Skeletal muscle tissue (tissue), 4 donors: ENCODE data around the gene OXCT1. TPM values are rescaled to one million over a fixed set of nuclear protein-coding genes. Genes with fewer than 3 reads are reported as not detected.
A peak's percentile ranks its signal among the peaks of the same experiment; 100 is the strongest.

Source experiments
- H3K27ac ChIP-seq: one replicate; pipeline ENCODE4 v1.7.0; 2013; ENCODE audit warnings: mild to moderate bottlenecking, low read depth, low read length, inconsistent platforms
- H3K27me3 ChIP-seq, 3 donors: one replicate each; pipeline ENCODE4 v1.7.0; 2013; ENCODE audit warnings: low read length in 3 of 3; ENCODE audit not compliant: control insufficient read depth in 3 of 3, insufficient read depth in 3 of 3
- H3K36me3 ChIP-seq, 3 donors: one replicate each; pipeline ENCODE4 v1.7.0; 2013; ENCODE audit warnings: low read length in 3 of 3; ENCODE audit not compliant: control insufficient read depth in 3 of 3, insufficient read depth in 3 of 3
- H3K4me1 ChIP-seq, 3 donors: one replicate each; pipeline ENCODE4 v1.7.0; 2013; ENCODE audit warnings: low read length in 3 of 3, mild to moderate bottlenecking in 3 of 3; ENCODE audit not compliant: control insufficient read depth in 3 of 3, insufficient read depth in 3 of 3
- H3K4me3 ChIP-seq, 3 donors: one replicate each; pipeline ENCODE4 v1.7.0; 2013; ENCODE audit warnings: low read length in 3 of 3
- H3K9ac ChIP-seq, 3 donors: one replicate each; pipeline ENCODE4 v1.7.0; 2013; ENCODE audit warnings: low read length in 3 of 3, mild to moderate bottlenecking in 3 of 3, moderate library complexity in 2 of 3, low read depth in 1 of 3
- H3K9me3 ChIP-seq, 3 donors: one replicate each; pipeline ENCODE4 v1.7.0; 2013; ENCODE audit warnings: low read length in 3 of 3; ENCODE audit not compliant: control insufficient read depth in 3 of 3
- total RNA-seq: library from RNA; depleted of rRNA; stranded (reverse); fragments of >200 nt; gene quantifications from one replicate; pipeline ENCODE4 v1.2.3, GENCODE V29; 2014
- donor health status: Osteomylitis.

OXCT1 gene
- total RNA-seq, result 12.5 TPM

DNA sequence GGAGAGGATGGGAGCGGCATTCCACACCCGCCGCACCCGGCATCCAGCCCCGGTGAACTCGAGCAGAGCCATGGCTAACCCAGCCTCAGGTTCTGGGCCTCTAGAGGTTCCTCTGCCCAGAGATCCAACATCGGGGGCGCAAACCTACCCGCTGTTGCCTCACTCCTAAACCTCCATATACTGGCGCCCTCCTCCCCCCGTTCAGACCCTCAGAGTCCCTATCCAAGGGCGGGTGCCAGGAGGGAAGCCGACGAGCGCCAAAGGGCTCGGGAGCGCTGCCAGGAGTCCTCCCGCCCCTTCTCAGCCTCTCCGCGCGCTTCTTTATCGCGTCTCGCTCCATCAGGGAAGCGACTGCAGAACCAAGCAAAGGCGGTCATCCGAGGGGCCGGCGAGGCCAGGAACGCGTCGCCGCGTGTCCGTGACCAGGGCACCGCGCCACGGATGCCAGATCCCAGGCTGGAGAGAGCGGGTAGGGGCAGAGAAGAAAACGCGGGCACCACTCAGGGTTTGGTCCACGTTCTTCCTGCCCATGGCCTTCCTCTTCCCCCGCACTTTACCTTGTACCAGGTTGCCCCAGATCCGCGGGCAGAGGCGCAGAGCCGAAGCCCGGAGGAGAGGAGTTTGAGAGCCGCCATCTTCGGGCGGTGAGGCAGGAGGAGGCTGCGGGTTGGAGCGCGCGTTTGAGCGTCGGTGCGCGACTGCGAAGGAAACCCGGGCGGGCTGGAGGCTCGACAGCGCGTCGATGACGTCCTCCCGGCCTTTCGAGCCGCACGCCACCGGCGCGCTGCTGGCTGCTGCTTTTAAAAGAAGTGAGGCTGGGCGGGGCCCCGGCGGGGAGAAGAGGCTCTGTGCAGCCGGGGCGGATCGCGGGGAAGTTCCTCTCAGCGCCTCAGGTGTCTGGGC lies at the start of gene OXCT1:
Gene OXCT1 (minus strand): TSS at position 702 of the 903 bp plus-strand sequence. CDS start 67 bp downstream, at position 635.
- H3K36me3 ChIP-seq, result no peaks in the 10 kb centered on the region
- no peaks in the 10 kb centered on the region for H3K9me3 ChIP-seq
- H3K27ac ChIP-seq, result peak within 1 kb of the TSS; percentile 81
- no peaks in the 10 kb centered on the region for H3K27me3 ChIP-seq
- H3K9ac ChIP-seq, result peak within 1 kb of the TSS; percentile 81 to 84 (median 83)
- H3K4me3 ChIP-seq, result peak within 1 kb of the TSS; percentile 83 to 88 (median 85)
- H3K4me1 ChIP-seq, result peaks cover 13 to 22% (median 17%) of the 10 kb centered on the region in 3 donors

DNA sequence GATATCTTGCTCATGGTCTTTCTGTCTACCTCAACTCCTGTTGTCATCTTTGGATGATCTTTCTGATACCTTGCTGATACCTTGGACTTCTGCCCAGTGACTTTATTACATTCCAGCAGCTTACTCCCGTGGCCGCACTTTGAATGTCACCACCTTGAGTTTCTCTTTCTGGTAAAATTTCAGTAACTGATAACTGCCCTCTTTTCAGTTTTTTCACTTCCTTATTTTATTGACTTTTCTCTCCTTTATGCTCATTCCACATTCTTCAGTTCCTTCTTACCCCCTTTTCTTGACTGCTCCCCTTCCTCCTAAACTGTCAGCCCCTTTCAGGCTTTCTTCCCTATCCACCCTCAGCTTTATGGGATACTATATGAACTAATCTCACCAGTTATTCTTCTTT lies 47.9 kb upstream of the OXCT1 start:
- no peaks in the 10 kb centered on the region for H3K27me3 ChIP-seq
- no peaks in the 10 kb centered on the region for H3K4me1 ChIP-seq
- H3K27ac ChIP-seq, result no peak overlapping the region
- peaks cover 13 to 54% (median 49%) of the 10 kb centered on the region in 3 donors for H3K36me3 ChIP-seq
- H3K9ac ChIP-seq, result no peak overlapping the region
- H3K9me3 ChIP-seq, result no peaks in the 10 kb centered on the region
- no peak overlapping the region for H3K4me3 ChIP-seq

DNA sequence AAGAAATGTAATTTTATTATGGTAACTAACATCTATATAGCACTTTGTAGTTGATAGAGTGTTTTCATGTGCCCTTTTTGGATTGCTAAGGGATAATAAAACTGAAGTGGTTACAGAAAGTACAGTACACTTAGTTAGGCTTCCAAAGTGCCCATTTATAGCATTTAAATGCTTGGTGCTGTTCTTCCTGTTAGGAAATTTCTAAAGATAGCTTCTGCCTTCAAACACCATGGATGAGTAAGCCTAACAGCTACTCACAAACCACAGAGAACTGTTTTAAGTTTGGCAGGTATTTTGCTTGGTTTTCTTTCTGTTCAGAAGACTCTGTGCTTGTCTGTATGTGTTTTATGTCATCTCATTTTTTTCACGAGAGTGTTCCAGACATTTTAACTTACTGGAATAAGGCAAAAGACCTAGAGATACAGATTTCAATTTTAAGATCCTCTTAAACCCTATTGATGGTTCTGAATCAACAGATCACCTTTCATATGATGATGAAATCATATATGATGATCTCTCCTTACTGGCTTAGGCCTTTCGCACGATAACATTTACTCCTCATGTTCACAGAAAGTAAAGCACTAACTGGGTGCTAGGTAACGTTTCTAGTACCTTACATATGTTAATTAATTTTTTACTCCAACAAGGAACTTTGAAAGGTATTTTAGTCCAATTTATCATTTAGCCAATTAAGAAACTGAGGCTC lies 38.3 kb upstream of the OXCT1 start:
- Histone ChIP-seq H3K36me3 (peaks cover 8 to 43% (median 33%) of the 10 kb centered on the region in 3 donors), H3K4me1 (peaks cover 7 to 27% (median 18%) of the 10 kb centered on the region in 3 donors), H3K27me3 (no peaks in the 10 kb centered on the region), H3K9ac (peak overlapping the region; percentile 25 to 45 (median 40)), H3K9me3 (no peaks in the 10 kb centered on the region), H3K4me3 (no peak overlapping the region), H3K27ac (peak overlapping the region; percentile 81)

DNA sequence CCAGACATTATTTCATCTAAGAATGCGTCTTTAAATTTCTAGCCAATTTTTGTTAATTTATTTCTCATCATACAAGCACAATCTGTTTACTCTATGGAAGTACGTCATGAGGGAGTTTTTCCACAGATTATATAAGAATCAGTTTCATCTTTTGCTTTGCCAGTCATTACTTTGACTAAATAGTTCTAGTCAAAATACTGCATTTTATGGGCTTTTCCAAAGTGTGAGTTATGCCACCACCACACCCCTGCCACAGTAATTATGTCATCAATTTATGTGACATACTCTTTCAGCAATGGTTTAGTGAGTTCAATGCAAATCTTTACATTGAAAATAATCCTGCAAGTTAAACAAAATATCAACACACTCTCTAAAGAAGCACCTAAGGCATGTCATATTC lies 35.9 kb upstream of the OXCT1 start:
- peaks cover 0 to 24% (median 16%) of the 10 kb centered on the region in 3 donors for H3K36me3 ChIP-seq
- H3K27ac ChIP-seq, result no peak overlapping the region
- H3K27me3 ChIP-seq, result no peaks in the 10 kb centered on the region
- H3K4me1 ChIP-seq, result peaks cover 10 to 27% (median 22%) of the 10 kb centered on the region in 3 donors
- no peak overlapping the region for H3K9ac ChIP-seq
- H3K9me3 ChIP-seq, result no peaks in the 10 kb centered on the region
- H3K4me3 ChIP-seq, result no peak overlapping the region

DNA sequence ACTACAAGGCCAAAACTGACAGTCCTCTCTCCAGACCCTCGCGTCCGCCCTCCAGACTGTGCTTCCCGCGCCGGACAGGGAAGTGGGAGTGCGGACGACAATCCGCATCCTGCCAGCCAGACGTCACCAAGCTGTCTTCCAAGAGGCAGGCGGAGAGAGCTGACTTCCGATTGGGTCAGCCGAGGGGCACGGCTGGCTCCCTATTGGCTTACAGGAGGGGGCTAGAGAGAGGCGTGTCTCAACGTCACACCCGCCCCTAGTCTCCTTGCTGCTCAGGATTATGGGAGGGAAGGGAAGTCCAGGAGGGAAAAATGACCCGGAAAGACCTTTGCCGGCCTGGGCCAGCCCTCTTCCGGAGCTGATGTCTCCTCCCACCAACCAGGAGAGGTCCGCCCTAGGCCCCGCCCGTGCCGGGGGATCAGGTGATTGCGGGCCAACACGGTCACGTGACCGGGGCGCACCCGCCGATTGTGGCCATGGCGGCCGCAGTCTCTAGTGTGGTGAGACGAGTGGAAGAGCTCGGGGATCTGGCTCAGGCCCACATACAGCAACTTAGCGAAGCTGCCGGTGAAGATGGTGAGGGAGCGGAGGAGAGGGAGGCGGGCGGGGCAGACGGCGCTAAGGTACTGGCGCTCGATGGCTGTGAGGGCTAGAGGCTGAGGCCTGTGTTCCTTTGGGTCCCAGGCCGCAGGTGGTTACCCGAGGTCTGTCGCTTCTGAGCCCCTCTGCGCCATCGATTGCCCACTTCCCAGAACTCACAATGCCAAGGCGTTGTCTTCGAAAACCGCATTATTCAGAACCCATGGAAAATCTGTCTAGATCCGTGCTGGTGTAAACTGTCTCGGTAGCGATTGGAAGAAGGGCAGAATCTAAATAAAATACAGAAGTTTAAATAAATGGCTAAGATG lies 33.9 kb upstream of the OXCT1 start, which contains the start of gene RIMOC1:
Gene RIMOC1 (plus strand): TSS at position 453 of the 908 bp plus-strand sequence. CDS start 24 bp downstream, at position 477.
- Histone ChIP-seq H3K4me1 (peaks cover 10 to 27% (median 22%) of the 10 kb centered on the region in 3 donors), H3K4me3 (peak within 1 kb of the TSS; percentile 91 to 96 (median 94)), H3K9ac (peak within 1 kb of the TSS; percentile 90 to 98 (median 96)), H3K27ac (peak within 1 kb of the TSS; percentile 95), H3K27me3 (no peaks in the 10 kb centered on the region), H3K9me3 (no peaks in the 10 kb centered on the region), H3K36me3 (peaks cover 0 to 10% (median 6%) of the 10 kb centered on the region in 3 donors)

DNA sequence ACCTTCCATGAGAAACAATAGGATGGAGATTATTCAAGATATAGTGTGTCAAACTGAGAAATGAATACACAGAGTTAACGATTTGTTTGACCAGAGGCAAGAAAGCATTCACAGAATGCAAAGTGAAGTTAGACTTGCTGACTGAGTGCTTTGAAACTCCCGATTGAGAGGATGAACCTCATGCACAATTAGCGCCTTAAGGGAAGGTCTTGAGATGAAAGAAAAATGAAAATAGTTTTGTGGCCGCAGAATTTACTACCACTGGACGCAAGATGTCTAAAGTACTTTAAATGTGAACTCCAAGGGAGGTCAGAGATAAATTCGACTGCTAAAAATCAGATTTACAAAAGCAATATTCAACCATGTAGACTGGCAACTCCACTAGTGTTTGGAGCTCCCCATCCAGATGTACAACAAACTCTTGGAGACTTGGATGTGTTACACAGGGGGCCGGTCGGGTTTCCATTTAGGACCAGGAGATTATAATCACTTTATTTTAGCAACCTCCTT lies 33.2 kb upstream of the OXCT1 start:
- peaks cover 10 to 21% (median 15%) of the 10 kb centered on the region in 3 donors for H3K4me1 ChIP-seq
- peaks cover 0 to 6% (median 6%) of the 10 kb centered on the region in 3 donors for H3K36me3 ChIP-seq
- peak overlapping the region; percentile 66 to 83 (median 77) for H3K9ac ChIP-seq
- peak overlapping the region; percentile 83 to 96 (median 91) for H3K4me3 ChIP-seq
- H3K27me3 ChIP-seq, result no peaks in the 10 kb centered on the region
- no peaks in the 10 kb centered on the region for H3K9me3 ChIP-seq
- H3K27ac ChIP-seq, result peak overlapping the region; percentile 95

DNA sequence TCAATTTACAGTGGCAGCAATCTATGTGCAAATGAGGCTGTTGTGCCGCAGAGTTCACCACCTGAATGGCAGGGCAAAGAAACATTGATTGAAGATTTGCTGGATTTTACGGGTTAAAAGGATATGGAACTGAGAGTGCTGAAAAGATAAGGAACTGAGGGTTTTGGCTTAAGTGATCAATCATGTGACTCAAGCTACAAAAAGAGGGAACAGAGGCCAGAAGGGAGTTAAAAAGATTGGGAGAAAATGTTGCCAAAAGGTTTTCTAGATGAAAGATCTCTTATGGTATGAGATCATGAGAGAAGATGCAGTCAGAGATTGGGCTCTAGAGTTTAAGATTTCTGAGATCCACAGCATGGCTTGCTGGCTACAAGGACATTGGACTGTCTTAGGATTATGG lies 26.0 kb upstream of the OXCT1 start:
- Histone ChIP-seq H3K27me3 (peaks cover 0 to 6% (median 0%) of the 10 kb centered on the region in 3 donors), H3K36me3 (no peaks in the 10 kb centered on the region), H3K4me1 (no peaks in the 10 kb centered on the region), H3K9ac (no peak overlapping the region), H3K27ac (no peak overlapping the region), H3K9me3 (no peaks in the 10 kb centered on the region), H3K4me3 (no peak overlapping the region)

DNA sequence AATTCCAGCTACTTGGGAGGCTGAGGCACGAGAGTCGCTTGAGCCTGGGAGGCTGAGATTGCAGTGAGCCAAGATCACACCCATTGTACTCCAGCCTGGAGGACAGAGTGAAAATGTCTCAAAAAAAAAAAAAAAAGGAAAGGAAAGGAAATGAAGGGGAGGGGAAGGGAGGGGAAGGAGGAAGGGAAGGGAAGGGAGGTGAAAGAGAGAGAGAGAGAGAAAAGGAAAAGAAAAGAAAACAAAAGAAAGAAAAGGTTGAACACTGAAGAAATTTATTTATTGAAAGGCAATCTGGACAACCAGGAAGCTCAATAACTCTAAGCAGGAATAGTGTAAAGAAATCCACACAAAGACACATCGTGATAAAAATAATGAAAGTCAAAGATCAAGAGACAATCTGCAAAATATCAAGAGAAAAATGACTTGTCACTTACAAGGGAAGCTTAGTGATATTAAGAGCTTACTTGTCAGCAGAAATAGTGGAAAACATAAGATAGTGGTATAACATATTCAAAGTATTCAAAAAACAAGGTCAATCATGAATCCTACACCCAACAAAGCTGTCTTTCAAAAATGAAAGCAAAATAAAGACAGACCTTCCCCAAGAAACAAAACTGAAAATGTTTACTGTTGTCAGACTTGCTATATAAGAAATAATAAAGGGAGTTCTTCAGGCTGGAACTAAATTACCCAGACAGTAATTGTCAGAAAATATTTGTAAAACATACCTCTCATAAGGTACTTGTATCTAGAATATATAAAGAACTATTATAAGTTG lies 23.0 kb upstream of the OXCT1 start:
- peaks cover 0 to 6% (median 0%) of the 10 kb centered on the region in 3 donors for H3K27me3 ChIP-seq
- no peaks in the 10 kb centered on the region for H3K36me3 ChIP-seq
- H3K4me3 ChIP-seq, result no peak overlapping the region

More for the DNA sequence above, 23.0 kb upstream of the OXCT1 start:
- Histone ChIP-seq H3K9ac (no peak overlapping the region), H3K4me1 (no peaks in the 10 kb centered on the region), H3K9me3 (no peaks in the 10 kb centered on the region), H3K27ac (no peak overlapping the region)
